ENCODE measurements around the gene VCL. TPM values are rescaled to one million over a fixed set of nuclear protein-coding genes. Genes with fewer than 3 reads are reported as not detected.
A peak's percentile ranks its signal among the peaks of the same experiment; 100 is the strongest.

Gene VCL
- total RNA-seq, 1 experiment from 2014 or later, result 142 TPM

DNA sequence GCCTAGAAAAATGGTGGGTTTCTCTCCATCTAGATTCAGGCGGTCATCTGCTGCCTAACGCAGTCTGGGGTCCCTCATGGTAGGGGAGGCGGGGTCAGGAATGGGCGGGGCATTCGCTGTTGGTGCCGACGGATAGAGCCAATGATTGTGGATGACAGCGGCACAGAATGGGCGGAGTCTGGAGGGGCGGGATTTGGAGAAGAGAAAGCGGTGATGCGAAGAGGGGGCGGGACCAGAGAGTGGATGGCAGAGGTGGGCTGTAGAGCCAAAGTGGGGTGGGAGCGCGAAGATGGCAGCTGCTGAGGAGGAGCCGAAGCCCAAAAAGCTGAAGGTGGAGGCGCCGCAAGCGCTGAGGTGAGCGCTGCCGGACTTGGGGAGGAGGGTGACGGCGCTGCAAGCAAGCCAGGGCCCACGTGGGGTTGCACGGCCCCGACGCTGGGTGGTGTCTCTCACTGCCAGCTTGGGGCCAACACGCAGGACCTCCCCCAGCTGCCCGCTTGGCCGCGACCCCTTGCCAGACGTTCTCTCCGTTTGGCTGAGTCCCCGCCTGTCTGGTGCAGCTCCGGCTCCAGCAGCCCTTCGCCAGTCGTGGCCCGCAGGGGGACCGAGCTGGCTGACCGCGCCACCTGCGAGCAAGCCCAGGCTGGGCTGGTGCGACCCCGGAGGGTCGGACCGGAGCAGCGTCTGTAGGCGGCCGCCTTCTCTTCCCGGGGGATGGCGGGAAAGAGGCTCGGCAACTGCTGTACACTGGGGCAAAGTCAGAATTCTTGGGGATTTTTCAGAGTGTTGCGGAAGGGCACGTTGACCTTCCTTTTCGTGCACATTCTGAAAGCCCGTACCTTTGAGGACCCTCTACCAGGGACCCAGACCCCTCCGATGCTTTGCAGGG, 153.3 kb downstream of the VCL start, which contains the start of gene ADK:
Gene ADK (plus strand): TSS at position 232 of the 889 bp plus-strand sequence. CDS start 58 bp downstream, at position 290.
- peak; percentile 98 for DNase-seq (ENCODE audit: low spot score)

- no peak for DNase-seq (ENCODE audit: low spot score)
Measured at GRCh38 chr10:74151879-74152722, 154.2 kb downstream of the VCL start.

DNA sequence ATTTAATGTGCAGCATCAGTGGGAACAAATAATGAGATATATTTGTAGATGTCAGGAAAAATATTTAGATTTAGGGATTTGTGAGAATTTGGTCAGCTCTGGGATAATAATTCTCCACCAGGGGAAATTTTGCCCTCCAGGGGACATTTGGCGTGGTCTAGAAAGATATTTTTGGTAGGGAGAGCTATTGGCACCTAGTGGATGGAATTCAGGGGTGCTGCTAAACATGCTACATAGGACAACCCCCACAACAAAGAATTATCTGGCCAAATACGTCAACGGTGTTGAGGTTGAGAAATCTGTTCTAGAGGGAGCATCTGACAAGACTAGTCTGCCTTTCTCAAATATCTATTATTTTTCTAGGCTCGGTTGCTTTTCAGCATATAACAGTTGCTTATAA, 155.2 kb downstream of the VCL start:
- DNase-seq (ENCODE audit: low spot score), result peak; percentile 37

- no peak for DNase-seq (ENCODE audit: low spot score)
Measured at GRCh38 chr10:74153676-74154075, 155.8 kb downstream of the VCL start.

- no peak for DNase-seq (ENCODE audit: low spot score)
Measured at GRCh38 chr10:74156919-74157289, 159.0 kb downstream of the VCL start.

GRCh38 chr10:74160013-74160412, 162.1 kb downstream of the VCL start:
- DNase-seq (ENCODE audit: low spot score), result no peak

DNA sequence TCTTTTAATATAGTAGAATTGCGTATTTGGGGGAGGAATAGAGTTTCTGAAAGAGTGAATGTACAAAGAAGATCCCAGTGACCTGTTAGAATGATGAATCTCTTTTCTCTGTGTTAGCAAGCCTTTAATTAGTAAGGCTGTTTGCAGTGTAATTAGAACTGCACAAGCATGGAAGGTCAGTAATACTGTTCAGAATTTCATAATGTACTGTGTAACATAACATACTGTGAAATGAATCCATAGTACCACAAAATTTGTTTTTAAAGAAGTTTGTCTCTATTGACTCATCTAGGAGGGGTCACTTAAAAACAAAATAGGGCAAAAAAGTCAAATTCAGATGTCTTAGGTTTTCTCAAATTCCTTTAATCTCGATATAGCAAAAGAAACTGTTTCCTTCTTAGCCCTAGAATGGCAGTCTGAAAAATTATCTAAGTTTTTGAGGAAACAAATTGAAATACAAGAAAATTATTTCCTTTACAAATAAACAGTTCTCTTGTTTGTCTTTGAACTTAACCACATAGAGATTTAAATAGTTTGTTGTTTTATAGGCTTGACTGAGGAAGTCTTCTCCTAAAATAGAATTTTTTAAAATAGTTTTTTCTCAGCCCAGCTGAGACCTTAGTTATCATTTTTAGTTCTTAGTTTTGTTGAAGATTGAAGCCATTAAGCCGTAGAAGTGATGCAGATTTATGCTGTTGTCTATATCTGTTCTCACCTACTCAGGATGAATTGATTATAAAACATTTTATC, 165.6 kb downstream of the VCL start:
- no peak for DNase-seq (ENCODE audit: low spot score)

GRCh38 chr10:74164716-74165529, 167.0 kb downstream of the VCL start:
- no peak for DNase-seq (ENCODE audit: low spot score)

DNA sequence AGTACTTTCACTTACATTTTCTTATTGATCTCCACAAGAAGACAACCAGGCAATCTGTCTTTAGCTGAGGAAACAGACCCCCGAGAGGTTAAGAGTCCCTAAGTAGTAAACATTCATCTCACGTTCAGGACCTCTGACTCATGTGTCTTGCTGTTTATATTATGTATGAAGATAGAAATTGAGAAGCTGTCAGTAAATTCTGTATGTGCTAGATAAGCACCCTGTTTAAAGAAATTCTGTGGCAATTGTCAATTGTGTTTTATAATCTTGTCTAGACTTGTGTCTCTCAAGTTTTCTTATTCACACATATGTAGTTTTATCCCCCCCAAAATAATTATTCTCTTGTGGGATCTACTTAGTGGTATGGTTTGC, 167.6 kb downstream of the VCL start:
- no peak for DNase-seq (ENCODE audit: low spot score)

GRCh38 chr10:74167443-74167842, 169.5 kb downstream of the VCL start:
- DNase-seq (ENCODE audit: low spot score), result no peak

Other genes with a start within 250 kb of the VCL start
- gene CHCHD1, start 216.1 kb upstream of the VCL start, total RNA-seq (2014; rRNA removed; shearing (Covaris generic)), result 77.6 and 90.0 TPM in 2 replicates
- gene ZSWIM8, start 212.5 kb upstream of the VCL start, total RNA-seq (2014; rRNA removed; shearing (Covaris generic)), result 32.3 and 47.9 TPM in 2 replicates
- gene NDST2, start 186.5 kb upstream of the VCL start, total RNA-seq (2014; rRNA removed; shearing (Covaris generic)), result 12.2 and 13.5 TPM in 2 replicates
- 36.6 and 38.5 TPM in 2 replicates for gene CAMK2G, start 123.6 kb upstream of the VCL start, total RNA-seq (2014; rRNA removed; shearing (Covaris generic))
- gene PLAU, start 87.0 kb upstream of the VCL start, total RNA-seq (2014; rRNA removed; shearing (Covaris generic)), result 6.7 and 8.9 TPM in 2 replicates
- gene AP3M1, start 152.7 kb downstream of the VCL start, total RNA-seq (2014; rRNA removed; shearing (Covaris generic)), result 49.1 and 56.8 TPM in 2 replicates
- 51.4 and 52.5 TPM in 2 replicates for gene ADK, start 153.1 kb downstream of the VCL start, total RNA-seq (2014; rRNA removed; shearing (Covaris generic))